DMS153 treated with DMSO at 0.1 percent for 48 hours (cell line): Measurements from ENCODE around the gene VRK2.
"Not testable (repeated sequence)": the region's sequence is repeated elsewhere in the genome, so short reads cannot be mapped to it uniquely, and the experiment has no call there.

Experiments used
- DNase-seq: peaks from one replicate; lab custom pipeline; 2025; ENCODE audit not compliant: unreplicated experiment; lab: John Stamatoyannopoulos, UW

The VRK2 gene

DNA sequence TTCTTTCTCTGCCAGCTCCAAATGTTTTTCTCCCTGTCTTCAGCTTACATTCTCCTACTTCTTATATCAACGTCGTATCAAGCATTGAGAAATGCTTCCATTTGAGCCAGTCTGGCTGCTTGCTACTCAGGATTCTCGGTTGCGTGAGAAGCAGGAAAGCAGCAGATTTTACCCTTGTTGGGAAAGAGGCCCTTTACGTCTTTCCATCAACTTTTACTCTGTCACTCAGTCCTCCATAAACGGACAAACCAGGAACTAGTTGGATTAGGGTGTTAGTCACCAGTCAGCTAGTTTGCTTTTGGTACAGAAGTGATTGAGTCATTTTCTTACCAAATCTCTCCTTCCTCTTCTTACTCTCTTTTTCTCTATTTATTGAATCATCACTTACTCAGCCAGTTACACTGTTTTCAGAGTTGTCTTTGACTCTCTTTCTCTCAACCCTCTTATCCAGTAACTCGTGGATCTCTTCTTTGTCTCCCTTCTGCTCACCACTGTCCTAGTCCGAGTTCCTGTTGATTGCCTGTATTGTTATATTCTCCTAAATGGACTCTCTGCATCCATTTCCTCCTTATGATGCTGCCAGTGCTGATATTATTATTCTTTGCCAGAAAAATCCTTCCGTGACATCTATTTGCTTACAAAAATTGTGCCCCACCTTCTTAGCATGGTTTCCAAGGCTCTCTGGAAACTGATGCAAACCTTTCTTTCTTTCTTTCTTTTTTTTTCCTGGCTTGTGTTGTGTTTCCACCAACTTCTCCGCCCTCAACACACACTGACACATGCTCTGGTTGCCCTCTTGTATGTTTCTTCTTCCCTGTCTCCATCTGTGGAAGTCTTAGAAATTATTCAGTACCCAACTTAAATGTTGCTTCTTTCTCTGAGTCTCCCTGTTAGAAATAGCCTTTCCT is 61.5 kb downstream of the VRK2 start:
- no peak for DNase-seq

DNA sequence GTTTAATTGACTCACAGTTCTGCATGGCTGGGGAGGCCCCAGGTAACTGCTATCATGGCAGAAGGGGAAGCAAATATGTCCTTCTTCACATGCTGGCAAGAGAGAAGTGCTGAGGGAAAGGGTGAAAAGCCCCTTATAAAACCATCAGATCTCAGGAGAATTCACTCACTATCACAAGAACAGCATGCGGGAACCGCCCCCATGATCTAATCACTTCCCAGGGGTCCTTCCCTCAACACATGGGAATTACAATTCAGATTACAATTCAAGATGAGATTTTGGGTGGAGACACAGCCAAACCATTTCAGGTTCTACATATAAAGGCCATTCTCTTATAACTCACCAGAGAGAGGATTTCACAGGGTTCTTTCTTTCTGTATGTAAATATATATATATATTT is 62.9 kb downstream of the VRK2 start:
- DNase-seq: no peak

DNA sequence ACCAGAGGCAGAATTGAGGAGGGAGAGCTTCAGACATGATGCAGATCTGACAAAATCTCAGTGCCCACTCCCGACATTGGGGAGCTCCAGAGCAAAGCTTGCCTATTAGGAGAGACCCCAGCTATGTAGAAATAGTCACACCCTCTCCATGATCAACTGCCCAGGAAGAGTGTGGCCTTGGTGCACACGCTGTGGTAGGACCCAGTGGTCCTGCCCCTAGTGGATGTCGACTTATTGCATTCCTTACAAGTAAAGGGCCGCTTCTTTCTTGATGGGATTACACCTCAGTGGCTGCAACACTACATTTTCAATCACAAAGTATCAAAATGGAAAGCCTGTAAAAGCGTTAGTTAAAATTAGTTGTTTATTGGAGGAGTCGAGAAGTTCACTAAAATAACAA is 64.2 kb downstream of the VRK2 start:
- no peak for DNase-seq

DNA sequence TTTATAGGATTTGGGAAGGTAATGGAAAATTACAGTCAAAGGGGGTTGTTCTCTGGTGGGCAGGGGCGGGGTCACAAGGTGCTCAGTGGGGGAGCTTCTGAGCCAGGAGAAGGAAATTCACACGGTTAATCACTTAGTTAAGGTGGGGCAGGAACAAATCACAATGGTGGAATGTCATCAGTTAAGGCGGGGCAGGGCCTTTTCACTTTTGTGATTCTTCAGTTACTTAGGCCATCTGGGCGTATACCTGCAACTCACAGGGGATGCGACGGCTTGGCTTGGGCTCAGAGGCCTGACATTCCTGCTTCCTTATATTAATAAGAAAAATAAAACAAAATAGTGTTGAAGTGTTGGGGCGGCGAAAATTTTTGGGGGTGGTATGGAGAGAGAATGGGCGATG is 67.0 kb downstream of the VRK2 start:
- not testable (repeated sequence) for DNase-seq

DNA sequence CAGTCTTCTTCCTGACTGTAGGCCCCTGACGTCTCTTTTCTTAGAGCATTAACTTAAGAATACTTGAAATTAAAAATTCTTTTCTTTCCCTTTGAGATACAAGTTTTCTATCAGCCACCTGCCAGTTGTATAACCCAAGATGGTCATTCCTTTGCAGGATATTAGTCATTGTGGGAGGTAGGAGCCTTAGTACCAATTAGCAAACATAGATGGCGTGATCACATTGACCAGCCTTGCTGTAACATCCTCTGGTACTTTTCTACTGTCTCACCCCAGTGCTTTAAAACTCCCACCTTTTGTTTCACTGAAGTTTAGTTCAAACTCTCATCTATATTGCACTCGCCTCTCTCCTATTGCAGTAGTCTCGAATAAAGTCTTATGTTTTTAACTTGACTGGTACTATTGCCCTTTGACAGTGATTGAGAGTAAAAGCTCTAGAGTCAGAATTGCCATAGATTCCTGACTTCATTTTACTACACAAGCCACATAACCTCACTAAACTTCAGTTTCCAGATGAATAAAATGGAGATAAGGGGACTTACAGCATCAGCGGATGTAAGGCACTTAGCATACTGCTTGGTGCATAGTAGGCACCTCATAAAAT is 74.1 kb downstream of the VRK2 start:
- no peak for DNase-seq

DNA sequence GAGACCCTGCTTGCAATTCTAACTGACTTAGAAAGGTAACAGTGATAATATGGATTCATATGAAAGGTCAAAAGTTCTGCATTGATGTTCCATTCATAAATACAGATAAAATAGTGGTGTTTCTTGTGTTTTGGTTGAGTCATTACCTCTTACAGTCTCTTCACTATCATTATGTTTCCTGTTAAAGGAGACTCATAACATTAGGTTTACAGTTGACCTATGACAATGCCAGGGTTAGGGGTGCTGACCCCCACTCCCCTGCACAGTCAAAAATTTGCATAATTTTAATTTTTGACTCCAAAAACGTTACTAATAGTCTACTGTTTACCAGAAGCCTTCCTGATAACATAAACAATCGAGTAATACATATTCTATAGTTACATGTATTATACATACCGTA is 75.4 kb downstream of the VRK2 start:
- DNase-seq: no peak

DNA sequence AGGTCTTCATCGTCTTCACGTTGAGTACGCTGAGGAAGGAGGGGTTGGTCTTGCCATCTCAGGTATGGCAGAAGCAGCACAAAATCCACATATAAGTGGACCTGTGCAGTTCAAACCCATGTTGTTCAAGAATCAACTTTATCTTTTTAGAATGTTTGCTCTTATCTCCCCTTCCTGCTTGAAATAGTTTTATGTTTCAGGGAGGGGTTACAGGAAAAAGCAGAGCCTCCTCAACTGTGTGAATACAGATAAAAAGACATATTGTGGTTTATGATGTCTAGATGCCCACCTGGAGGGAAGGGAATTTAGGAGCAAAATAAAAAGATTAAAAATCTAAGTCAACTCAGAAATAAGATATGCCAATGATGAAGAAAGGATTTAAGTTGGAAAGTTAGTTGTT is 75.9 kb downstream of the VRK2 start:
- no peak for DNase-seq

DNA sequence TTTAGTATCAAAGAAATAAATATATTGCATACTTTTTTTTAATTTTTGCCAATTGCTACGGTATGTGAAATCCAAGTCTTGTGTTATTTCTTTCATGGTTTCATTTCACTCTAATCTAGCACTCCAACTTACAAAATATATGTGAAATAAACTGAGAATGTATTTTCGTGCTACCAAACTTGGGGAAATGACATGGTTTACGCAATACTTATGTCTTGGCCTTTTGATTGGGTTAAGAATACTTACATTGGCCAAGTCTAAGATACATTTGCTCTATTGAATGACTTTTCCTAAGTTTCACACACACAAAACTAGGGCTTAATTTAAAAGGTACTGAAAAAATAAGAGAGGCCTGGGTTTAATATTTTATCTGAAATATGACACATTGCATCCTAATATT is 80.5 kb downstream of the VRK2 start:
- DNase-seq: no peak

DNA sequence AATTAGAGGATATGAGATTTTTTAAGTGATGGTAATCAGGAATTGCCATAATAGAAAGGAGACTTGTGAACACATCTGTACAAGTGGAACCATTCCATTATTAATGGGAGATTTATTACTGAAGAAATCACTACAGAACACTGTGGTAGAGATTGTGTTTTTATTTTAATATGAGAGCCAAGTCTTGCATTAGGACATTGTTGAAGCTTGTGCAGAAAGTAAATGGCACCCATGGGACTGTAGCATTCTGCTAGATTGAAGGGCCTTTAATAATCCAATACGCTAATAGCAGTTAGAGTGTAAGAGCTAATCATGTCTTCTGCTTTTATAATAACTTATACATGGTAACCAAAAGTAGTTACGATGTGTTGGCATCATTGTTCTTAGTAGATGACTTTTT is 83.6 kb downstream of the VRK2 start:
- DNase-seq: no peak

DNA sequence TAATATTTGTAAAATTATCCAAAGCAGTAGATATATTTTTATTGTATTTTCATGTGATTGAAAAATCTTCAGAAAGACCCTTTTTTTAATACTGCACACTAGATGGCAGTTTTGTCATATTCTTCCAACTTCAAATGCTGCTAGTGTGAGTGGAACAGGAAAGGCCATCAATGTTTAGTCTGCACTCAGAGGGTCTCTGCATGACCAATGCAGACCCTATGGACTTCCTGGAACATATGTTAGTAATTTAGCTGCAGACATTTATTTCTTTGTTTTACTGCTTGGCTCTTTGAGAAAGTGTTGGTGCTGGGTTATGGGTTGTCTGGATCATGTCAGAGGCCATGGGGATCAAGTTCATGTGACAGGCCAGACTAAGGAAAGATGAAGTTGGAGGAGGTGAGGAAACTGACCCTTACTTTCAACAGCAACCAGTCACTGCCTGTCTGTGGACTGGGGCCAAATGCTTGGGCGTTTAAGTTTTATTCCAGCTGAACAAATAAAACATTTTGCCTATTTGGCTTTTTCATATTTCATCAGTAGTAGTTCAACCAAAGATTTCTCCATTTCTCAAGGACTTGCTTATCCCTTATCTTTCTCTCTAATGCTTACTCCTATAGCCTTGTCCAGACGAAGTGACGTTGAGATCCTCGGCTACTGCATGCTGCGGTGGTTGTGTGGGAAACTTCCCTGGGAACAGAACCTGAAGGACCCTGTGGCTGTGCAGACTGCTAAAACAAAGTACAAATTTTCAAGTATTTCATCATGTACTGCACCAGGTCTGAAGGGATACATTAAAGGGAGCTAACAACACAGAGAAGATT is 84.8 kb downstream of the VRK2 start:
- DNase-seq: no peak

DNA sequence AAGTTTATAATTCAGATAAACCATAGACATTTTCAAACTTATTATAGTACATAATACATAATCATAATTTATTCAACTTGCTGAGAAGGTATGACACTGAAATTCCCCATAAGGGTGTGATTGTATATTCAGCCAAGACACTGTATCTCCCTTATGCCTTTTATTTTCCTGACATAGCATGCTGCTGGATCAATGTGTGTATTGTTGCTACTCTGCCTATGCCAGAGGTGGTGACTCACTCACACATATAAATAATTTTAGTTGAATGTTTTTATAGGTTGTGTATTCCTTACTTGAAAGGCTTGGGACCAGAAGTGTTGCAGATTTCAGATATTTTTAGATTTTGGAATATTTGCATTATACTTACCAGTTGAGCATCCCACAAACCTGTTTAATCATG is 86.8 kb downstream of the VRK2 start:
- DNase-seq: no peak

DNA sequence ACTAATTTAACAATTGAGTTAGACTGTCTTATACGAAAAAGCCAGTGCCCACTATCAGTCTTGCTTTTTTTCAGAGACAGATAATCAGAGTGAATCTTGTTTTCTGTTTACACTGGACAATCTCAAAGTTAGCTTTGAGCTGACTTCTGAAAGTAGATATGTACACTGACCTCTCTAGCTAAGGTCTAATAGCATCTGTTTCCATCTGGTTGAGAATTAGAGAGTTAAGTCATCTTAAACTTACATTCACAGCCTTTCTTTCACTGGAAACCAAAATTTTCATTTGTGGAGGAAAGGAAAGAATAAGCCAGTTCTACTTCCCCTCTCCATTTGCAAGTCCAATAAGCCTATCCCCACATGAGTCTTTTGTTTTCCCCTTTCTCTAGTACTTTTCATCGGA is 89.3 kb downstream of the VRK2 start:
- no peak for DNase-seq

DNA sequence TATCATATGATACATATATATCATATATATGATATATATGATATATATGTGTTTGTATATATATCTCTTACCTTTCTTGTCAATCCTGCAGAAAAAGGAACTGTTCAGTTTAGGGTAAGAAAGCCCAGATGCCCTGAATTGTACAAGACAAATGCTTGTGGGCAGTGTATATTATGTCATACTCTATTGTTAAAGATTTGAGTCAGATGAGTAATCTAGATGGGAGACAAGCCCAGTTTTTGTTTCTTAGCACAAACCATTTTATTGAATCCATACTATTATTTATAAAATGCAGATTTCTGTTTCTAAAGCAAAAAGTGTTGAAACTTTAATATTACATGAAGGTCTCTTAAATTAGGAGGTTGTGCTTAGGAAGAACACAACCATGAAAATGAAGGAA is 90.6 kb downstream of the VRK2 start:
- no peak for DNase-seq

DNA sequence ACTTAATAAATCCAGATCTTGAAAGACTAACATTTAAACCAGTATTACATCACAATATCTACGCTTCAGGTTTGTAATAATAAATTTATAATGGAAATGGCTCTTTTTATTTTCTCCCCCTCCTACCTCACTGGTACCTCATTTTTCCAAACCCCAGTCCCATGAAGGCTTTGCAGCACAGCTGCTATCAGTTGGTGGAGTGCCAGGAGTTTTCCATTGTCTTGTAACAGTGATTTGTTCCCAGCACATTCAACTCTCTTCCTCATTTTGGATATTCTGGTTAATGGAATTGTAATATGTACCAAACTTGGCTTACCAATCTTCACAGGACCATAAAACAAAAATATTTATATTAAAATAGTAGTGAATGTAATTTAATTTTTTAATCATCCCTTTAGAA is 91.2 kb downstream of the VRK2 start:
- no peak for DNase-seq

DNA sequence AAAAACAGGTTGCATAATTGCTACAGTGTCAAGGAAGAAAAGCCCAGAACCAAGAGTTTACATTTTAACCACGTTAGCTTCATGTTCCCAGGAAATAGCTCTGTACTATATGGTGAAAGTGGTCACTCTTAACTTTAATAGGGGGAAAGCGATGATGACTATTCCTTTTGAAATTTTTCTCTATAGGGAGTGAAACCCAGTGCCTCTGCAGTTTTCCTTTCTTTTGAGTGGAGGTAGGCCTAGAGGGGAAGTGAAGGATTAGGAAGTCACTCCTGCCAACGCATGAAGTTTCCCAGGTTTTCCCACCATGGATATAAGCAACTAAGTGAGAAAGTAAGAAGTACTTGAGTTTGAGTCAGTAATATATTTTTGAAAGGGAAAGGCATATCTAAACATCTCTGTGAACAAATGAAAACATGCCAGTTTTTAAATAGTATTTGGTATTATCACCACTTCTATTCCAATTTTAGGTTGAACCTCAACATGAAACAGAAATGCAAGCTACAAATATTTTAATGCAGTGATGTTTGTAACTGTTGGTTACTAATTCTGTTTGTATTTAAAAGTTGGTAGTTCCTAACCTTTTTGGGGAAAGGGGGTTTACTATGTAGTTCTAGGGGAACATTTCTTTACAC is 91.9 kb downstream of the VRK2 start:
- no peak for DNase-seq

DNA sequence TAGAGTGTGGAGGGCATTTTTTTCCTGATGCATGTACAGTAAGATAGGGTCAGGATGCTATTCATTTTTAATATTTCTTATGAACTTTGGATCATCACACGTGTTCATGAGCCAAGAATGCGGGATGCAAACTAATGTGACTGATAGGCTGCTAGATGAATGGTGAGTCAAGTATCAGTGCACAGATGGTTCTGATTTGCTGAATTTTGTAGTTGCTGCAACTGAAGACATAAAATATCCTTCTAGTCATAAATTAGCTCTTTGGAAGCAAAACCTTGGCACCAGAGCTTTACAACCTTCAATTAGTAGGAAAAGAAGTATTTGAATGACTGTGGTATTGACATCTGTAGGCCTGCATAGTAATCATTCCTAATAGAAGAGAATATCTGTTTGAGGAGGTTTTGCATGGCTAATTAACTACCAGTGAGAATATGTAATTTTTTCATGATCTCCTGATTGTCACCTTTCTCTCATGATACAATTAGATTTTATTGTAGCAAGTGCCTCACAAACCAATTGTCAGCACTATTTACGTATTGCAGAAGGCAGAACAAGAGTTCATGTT is 94.0 kb downstream of the VRK2 start:
- no peak for DNase-seq

DNA sequence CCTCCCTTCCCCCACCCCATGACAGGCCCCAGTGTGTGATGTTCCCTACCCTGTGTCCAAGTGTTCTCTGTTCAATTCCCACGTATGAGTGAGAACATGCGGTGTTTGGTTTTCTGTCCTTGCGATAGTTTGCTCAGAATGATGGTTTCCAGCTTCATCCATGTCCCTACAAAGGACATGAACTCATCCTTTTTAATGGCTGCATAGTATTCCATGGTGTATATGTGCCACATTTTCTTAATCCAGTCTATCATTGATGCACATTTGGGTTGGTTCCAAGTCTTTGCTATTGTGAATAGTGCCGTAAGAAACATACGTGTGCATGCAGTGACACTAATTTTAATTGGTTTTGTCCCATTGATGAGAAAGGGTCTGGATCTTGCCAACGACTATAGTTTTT is 99.2 kb downstream of the VRK2 start:
- not testable (repeated sequence) for DNase-seq

DNA sequence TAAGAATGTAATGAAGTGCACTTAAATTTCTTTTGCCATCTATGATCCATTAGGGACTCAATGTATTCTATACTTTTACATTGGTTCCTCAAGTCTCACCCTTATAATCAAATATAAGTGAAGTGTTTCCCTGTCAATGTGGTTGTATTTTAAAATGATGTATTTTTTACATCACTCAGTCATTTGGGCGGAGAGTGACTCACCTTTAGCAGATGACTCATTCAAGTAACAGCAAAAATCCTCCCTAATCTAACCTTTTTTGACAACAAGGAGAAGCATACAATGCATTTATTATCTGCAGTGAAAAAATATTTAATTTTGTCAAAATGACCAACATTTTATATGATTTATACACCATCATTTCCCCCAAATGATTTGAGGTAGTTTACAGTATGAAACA is 100.1 kb downstream of the VRK2 start:
- no peak for DNase-seq

DNA sequence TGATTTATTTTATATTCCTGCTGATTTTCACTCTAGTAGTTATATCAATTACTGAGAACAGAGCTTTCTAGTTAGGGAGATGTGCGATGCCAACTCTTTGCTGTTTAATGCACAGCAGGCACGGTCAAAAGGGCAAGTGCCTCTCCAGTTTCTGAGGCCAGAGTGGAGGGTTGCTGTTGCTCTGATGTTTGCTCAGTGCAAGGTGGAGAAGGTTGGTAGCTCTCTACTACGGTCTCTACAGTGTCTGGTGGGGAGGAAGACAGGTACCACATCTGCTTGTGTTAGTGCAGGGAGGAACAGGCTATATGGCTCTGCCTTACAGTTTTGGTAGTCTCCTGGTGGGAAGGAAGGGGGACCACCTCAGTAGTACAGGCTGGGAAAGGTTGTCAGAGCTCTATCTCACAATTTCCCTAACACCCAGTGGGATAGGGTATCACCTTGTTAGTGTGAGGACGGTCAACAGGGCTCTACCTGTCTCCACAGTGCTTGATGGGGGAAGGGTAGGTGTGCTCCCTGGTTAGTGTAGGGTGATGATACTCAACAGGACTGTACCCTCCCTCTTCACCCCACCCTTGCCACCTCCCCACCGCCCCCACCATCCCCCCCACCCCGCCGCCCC is 108.7 kb downstream of the VRK2 start:
- DNase-seq: no peak

DNA sequence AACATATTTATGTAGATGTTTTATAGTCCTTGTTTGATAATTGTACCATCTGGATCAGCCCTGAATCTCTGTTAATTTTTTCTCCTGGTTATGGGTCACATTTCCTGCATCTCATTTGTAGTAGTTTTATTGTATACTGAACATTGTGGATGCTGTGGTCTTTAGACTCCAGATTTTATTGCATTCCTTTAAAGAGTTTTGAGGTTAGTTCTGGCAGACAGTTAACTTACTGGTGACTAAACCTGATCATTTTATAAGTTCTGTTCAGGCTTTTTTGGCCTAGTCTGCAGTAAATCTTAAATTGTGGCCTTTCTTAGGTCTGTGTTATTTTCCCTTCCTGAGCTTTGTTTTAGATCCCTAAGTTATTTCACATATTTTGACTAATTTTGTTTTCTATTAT is 110.2 kb downstream of the VRK2 start:
- DNase-seq: no peak

DNA sequence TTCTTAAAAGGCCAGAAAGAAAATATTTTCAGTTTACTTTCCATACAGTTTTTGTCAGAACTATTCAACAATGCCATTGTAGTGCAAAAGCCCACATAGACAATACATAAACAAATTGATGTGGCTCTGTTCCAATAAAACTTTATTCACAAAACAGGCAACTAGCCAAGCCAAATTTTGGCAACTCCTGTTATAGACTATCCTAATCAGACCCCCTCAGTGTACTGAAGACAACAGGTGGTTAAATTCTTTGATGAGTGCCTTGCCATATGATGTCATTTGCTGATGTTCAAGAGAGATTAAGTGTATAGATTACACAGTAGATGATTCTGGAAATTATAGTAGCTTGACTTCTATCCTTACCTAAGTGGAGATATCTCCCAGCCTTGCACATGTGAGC is 111.1 kb downstream of the VRK2 start:
- no peak for DNase-seq
